ENCODE data around the gene MR1. TPM values are rescaled to one million over a fixed set of nuclear protein-coding genes. Genes with fewer than 3 reads are reported as not detected.

MR1 gene
- polyA plus RNA-seq, 1 of the 3 experiments (the other 2 are of a cell fraction), result 7.0 TPM

DNA sequence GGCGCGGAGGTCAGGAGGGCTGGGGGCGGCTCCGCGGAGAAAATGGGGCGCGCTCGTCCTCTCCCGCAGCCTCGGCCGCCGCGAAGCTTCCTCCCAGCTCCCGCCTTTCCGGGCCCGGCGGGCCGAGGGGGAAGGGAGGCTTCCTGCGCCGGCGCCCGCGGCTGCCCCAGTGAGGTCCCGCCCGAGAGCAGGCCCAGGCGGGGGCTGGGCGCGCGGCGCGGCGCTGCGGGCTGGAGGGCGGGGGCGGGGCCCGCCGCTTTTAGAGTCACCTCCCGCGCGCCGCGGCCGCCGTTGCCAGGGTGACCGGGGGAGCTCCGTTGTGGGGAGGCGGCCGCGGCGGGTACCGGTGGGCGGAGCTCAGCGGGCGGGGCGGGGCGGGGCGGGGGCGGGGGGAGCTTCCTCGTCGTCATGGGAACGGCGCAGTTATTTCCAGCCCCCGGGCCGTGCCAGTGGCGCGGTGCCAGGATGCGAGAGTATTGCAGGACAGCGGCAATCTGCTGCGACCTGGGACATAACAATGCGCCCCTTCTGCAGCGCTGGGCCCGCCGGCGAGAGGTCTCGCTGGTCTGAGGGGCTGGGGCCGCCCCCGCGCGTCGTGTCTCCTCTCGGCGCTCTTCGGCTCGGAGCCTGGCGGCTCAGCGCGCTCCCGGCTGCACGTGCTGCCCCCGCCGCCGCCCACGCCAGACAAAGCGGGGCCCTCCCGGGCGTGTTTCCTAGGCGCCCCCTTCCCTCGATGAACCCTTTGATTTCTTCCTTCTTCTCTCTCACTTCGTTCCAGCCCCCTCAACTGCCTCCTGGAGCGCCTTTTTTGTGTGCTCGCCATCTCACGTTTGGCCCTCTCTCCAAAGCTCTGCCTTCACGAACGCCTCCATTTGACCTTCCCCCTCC lies 71.6 kb downstream of the MR1 start:
- Histone ChIP-seq H3F3A (replicated peaks; ENCODE audit: insufficient read depth) (peaks cover 35% of the 10 kb centered on the region), H3K36me3 (replicated peaks in 1 of 2; ENCODE audit: control insufficient read depth in 1 of 2, insufficient read depth in 2 of 2, low read length in 1 of 2) (no peaks in the 10 kb centered on the region), H2AFZ (ENCODE audit: low read depth) (peak overlapping the region; percentile 71), H3K4me2 (peak overlapping the region; percentile 99), H3K27ac (ENCODE audit: low read depth in 2 of 2, low read length in 1 of 2) (peak overlapping the region; percentile 98 to 99), H3K79me2 (ENCODE audit: insufficient read depth) (peaks cover 27% of the 10 kb centered on the region), H4K20me1 (ENCODE audit: insufficient read depth) (no peaks in the 10 kb centered on the region), H3K9ac (peak overlapping the region; percentile 98), H3K9me3 (no peaks in the 10 kb centered on the region), H3K4me3 (ENCODE audit: low read depth in 2 of 2, low read length in 1 of 2) (peak overlapping the region; percentile 80 to 94), H3K9me2 (no peaks in the 10 kb centered on the region), H3K4me1 (ENCODE audit: control insufficient read depth in 1 of 2, insufficient read depth in 2 of 2, low read depth in 1 of 2, low read length in 1 of 2) (peaks cover 45 to 52% of the 10 kb centered on the region in 2 experiments; a peak in 3 of 4 replicates), H3K27me3 (ENCODE audit: insufficient read depth) (no peaks in the 10 kb centered on the region)
- POLR2A ChIA-PET, result interaction anchor here (0.7 to 2.3 kb wide), 19 partner anchors 9 to 883 kb away, joined by 3 to 18 read pairs (median 6); partner anchors contain the start of genes IER5 and STX6
- TF ChIP-seq MXI1 (IDR thresholded peaks at IDR 0.05; ENCODE audit: low read depth, low read length) (peak; percentile 29; the same call in 1 of the 2 replicates), YY1 (IDR thresholded peaks at IDR 0.05; ENCODE audit: low read depth) (0 out of 2 replicates have a peak, but pooled peaks have one; percentile 39), EP300 (IDR thresholded peaks at IDR 0.05; ENCODE audit: borderline replicate concordance in 1 of 2, low read depth in 1 of 2, low read length in 1 of 2) (0 out of 4 replicates have a peak, but pooled peaks of 1 of the 2 experiments have one; percentile 6), RAD21 (IDR thresholded peaks at IDR 0.05; ENCODE audit: low read length) (no peak), CHD2 (IDR thresholded peaks at IDR 0.05; ENCODE audit: low read length, partially characterized antibody) (peak; percentile 81), NFIC (IDR thresholded peaks at IDR 0.05; ENCODE audit: borderline replicate concordance) (peak; percentile 77), ELF1 (IDR thresholded peaks at IDR 0.05) (no peak), RFX5 (IDR thresholded peaks at IDR 0.05; ENCODE audit: low read length) (no peak), FOXM1 (IDR thresholded peaks at IDR 0.05; ENCODE audit: low read depth) (no peak), TEAD4 (IDR thresholded peaks at IDR 0.05; ENCODE audit: borderline replicate concordance, insufficient read depth) (no peak), NRF1 (IDR thresholded peaks at IDR 0.05; ENCODE audit: low read depth, low read length) (peak; percentile 64), POLR2AphosphoS5 (IDR thresholded peaks at IDR 0.05; ENCODE audit: low read depth, low read length) (peak; percentile 54; the same call in 1 of the 2 replicates), TCF12 (IDR thresholded peaks at IDR 0.05) (peak; percentile 8; the same call in 1 of the 2 replicates), EZH2phosphoT487 (IDR thresholded peaks at IDR 0.05; ENCODE audit: borderline replicate concordance, low read depth) (no peak), RCOR1 (IDR thresholded peaks at IDR 0.05; ENCODE audit: low read length) (no peak), GABPA (IDR thresholded peaks at IDR 0.05; ENCODE audit: low read depth) (peak; percentile 9; the same call in 1 of the 2 replicates), FOXJ3 (CRISPR knock-in tag; IDR thresholded peaks at IDR 0.05) (no peak), TAF1 (IDR thresholded peaks at IDR 0.05; ENCODE audit: borderline replicate concordance, low read depth, low read length) (peak; percentile 75; the same call in 1 of the 2 replicates), SIN3A (IDR thresholded peaks at IDR 0.05; ENCODE audit: borderline replicate concordance, low read depth, low read length) (no peak)
- TF ChIP-seq, protein P1, sequence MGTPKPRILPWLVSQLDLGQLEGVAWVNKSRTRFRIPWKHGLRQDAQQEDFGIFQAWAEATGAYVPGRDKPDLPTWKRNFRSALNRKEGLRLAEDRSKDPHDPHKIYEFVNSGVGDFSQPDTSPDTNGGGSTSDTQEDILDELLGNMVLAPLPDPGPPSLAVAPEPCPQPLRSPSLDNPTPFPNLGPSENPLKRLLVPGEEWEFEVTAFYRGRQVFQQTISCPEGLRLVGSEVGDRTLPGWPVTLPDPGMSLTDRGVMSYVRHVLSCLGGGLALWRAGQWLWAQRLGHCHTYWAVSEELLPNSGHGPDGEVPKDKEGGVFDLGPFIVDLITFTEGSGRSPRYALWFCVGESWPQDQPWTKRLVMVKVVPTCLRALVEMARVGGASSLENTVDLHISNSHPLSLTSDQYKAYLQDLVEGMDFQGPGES (IDR thresholded peaks at IDR 0.05; ENCODE audit: low read depth, low read length), result no peak
- TF ChIP-seq, protein P2, sequence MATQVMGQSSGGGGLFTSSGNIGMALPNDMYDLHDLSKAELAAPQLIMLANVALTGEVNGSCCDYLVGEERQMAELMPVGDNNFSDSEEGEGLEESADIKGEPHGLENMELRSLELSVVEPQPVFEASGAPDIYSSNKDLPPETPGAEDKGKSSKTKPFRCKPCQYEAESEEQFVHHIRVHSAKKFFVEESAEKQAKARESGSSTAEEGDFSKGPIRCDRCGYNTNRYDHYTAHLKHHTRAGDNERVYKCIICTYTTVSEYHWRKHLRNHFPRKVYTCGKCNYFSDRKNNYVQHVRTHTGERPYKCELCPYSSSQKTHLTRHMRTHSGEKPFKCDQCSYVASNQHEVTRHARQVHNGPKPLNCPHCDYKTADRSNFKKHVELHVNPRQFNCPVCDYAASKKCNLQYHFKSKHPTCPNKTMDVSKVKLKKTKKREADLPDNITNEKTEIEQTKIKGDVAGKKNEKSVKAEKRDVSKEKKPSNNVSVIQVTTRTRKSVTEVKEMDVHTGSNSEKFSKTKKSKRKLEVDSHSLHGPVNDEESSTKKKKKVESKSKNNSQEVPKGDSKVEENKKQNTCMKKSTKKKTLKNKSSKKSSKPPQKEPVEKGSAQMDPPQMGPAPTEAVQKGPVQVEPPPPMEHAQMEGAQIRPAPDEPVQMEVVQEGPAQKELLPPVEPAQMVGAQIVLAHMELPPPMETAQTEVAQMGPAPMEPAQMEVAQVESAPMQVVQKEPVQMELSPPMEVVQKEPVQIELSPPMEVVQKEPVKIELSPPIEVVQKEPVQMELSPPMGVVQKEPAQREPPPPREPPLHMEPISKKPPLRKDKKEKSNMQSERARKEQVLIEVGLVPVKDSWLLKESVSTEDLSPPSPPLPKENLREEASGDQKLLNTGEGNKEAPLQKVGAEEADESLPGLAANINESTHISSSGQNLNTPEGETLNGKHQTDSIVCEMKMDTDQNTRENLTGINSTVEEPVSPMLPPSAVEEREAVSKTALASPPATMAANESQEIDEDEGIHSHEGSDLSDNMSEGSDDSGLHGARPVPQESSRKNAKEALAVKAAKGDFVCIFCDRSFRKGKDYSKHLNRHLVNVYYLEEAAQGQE (IDR thresholded peaks at IDR 0.05; ENCODE audit: low read depth, low read length), result peak; percentile 50; the same call in 1 of the 2 replicates
- TF ChIP-seq, protein P3, sequence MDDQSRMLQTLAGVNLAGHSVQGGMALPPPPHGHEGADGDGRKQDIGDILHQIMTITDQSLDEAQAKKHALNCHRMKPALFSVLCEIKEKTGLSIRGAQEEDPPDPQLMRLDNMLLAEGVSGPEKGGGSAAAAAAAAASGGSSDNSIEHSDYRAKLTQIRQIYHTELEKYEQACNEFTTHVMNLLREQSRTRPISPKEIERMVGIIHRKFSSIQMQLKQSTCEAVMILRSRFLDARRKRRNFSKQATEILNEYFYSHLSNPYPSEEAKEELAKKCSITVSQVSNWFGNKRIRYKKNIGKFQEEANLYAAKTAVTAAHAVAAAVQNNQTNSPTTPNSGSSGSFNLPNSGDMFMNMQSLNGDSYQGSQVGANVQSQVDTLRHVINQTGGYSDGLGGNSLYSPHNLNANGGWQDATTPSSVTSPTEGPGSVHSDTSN (IDR thresholded peaks at IDR 0.05), result no peak
- TF ChIP-seq, protein P4, sequence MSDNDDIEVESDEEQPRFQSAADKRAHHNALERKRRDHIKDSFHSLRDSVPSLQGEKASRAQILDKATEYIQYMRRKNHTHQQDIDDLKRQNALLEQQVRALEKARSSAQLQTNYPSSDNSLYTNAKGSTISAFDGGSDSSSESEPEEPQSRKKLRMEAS (IDR thresholded peaks at IDR 0.05; ENCODE audit: low read depth), result peak; percentile 83
- TF ChIP-seq, protein P5, sequence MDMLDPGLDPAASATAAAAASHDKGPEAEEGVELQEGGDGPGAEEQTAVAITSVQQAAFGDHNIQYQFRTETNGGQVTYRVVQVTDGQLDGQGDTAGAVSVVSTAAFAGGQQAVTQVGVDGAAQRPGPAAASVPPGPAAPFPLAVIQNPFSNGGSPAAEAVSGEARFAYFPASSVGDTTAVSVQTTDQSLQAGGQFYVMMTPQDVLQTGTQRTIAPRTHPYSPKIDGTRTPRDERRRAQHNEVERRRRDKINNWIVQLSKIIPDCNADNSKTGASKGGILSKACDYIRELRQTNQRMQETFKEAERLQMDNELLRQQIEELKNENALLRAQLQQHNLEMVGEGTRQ (IDR thresholded peaks at IDR 0.05; ENCODE audit: borderline replicate concordance, low read depth, low read length), result no peak
- CTCF ChIA-PET, result interaction anchor here (0.8 to 18.5 kb wide), 11 partner anchors 10 to 243 kb away, joined by 3 to 143 read pairs (median 6); partner anchors contain the start of gene IER5
- 41% methylated on average over 15 of the region's 104 CpGs for WGBS (ENCODE audit: low lambda C conversion rate)
- peak; percentile 98 for DNase-seq

All from SK-N-SH (cell line).